Trophoblast cell (in vitro differentiated cells and primary cell): ENCODE results near the gene TAMM41.

ENCODE experiments used
- DNase-seq, 2 donors: peaks; one replicate each; pipeline ENCODE4 v3.0.0-alpha.2; 2016
- H2AFZ ChIP-seq: 2 replicates; pipeline ENCODE4 v1.6.1; 2013; ENCODE audit warnings: low read length, moderate library complexity, mild to moderate bottlenecking; ENCODE audit not compliant: insufficient read depth, poor library complexity
- H2AK5ac ChIP-seq: 2 replicates; pipeline ENCODE4 v1.6.1; 2013; ENCODE audit warnings: mild to moderate bottlenecking, low read length
- H2BK120ac ChIP-seq: 2 replicates; pipeline ENCODE4 v1.6.1; 2013; ENCODE audit warnings: low read length, mild to moderate bottlenecking, moderate library complexity; ENCODE audit not compliant: insufficient read depth, poor library complexity
- H2BK12ac ChIP-seq: 2 replicates; pipeline ENCODE4 v1.6.1; 2013; ENCODE audit warnings: mild to moderate bottlenecking, low read length, moderate library complexity
- H2BK5ac ChIP-seq: 2 replicates; pipeline ENCODE4 v1.6.1; 2013; ENCODE audit warnings: low read length, low read depth, moderate library complexity, mild to moderate bottlenecking; ENCODE audit not compliant: poor library complexity
- H3K14ac ChIP-seq: 2 replicates; pipeline ENCODE4 v1.6.1; 2013; ENCODE audit warnings: mild to moderate bottlenecking, low read length
- H3K18ac ChIP-seq: 2 replicates; pipeline ENCODE4 v1.6.1; 2013; ENCODE audit warnings: mild to moderate bottlenecking, low read length
- H3K23ac ChIP-seq: 2 replicates; pipeline ENCODE4 v1.6.1; 2013; ENCODE audit warnings: low read length
- H3K27ac ChIP-seq: 2 replicates; pipeline ENCODE4 v1.5.1; 2013; ENCODE audit warnings: low read depth, mild to moderate bottlenecking, inconsistent platforms, low read length, moderate library complexity
- H3K27me3 ChIP-seq: 2 replicates; pipeline ENCODE4 v1.6.1; 2013; ENCODE audit warnings: inconsistent platforms, mild to moderate bottlenecking, low read length, moderate library complexity; ENCODE audit not compliant: insufficient read depth
- H3K36me3 ChIP-seq, 2 experiments: 1 replicate in 1 of 2; 2 replicates in 1 of 2; pipeline ENCODE4 v1.6.1; 2013; ENCODE audit warnings: low read length in 2 of 2, mild to moderate bottlenecking in 2 of 2, moderate library complexity in 1 of 2; ENCODE audit not compliant: insufficient read depth in 2 of 2, control insufficient read depth in 1 of 2
- H3K4ac ChIP-seq: 2 replicates; pipeline ENCODE4 v1.6.1; 2013; ENCODE audit warnings: low read depth, mild to moderate bottlenecking, low read length, moderate library complexity
- H3K4me1 ChIP-seq, 2 experiments: 1 replicate in 1 of 2; 2 replicates in 1 of 2; pipeline ENCODE4 v1.6.1; 2013; ENCODE audit warnings: low read length in 2 of 2, mild to moderate bottlenecking in 2 of 2, moderate library complexity in 1 of 2; ENCODE audit not compliant: insufficient read depth in 2 of 2, control insufficient read depth in 1 of 2
- H3K4me2 ChIP-seq: 2 replicates; pipeline ENCODE4 v1.6.1; 2013; ENCODE audit warnings: inconsistent platforms, mild to moderate bottlenecking, low read length, moderate library complexity
- H3K4me3 ChIP-seq: 2 replicates; pipeline ENCODE4 v1.5.1; 2013; ENCODE audit warnings: mild to moderate bottlenecking, low read depth, low read length, inconsistent platforms
- H3K79me1 ChIP-seq: one replicate; pipeline ENCODE4 v1.6.1; 2013; ENCODE audit warnings: low read length
- H3K79me2 ChIP-seq: 2 replicates; pipeline ENCODE4 v1.6.1; 2013; ENCODE audit warnings: low read length, mild to moderate bottlenecking; ENCODE audit not compliant: control insufficient read depth, insufficient read depth, poor library complexity
- H3K9ac ChIP-seq: 2 replicates; pipeline ENCODE4 v1.6.1; 2013; ENCODE audit warnings: mild to moderate bottlenecking, low read length
- H3K9me3 ChIP-seq: 2 replicates; pipeline ENCODE4 v1.6.1; 2013; ENCODE audit warnings: low read depth, mild to moderate bottlenecking, control low read depth, inconsistent platforms, low read length; ENCODE audit not compliant: insufficient read depth
- H4K12ac ChIP-seq: 2 replicates; pipeline ENCODE4 v1.6.1; 2013; ENCODE audit warnings: low read depth, mild to moderate bottlenecking, low read length, moderate library complexity
- H4K8ac ChIP-seq: 2 replicates; pipeline ENCODE4 v1.6.1; 2013; ENCODE audit warnings: low read depth, mild to moderate bottlenecking, low read length, moderate library complexity
- H4K91ac ChIP-seq: one replicate; pipeline ENCODE4 v1.6.1; 2013; ENCODE audit warnings: low read depth, mild to moderate bottlenecking, low read length, moderate library complexity
- WGBS: extraction: QIAGEN DNeasy Blood & Tissue Kit; methylation state at CpG from one replicate; pipeline ENCODE4 v1.1.7; 2013; ENCODE audit warnings: missing lambda C conversion rate; ENCODE audit not compliant: insufficient read length, insufficient coverage; ENCODE audit errors: extremely low coverage; 5-methylcytosine and 5-hydroxymethylcytosine counted together

TAMM41 gene

GRCh38 chr3:11850003-11850402 lies 3.3 kb upstream of the TAMM41 start:
- no peak overlapping the region for H2BK5ac ChIP-seq

GRCh38 chr3:11847607-11848006 lies 922 bp upstream of the TAMM41 start:
- Histone ChIP-seq H3K4ac (no peak overlapping the region), H3K4me1 (peaks cover 0 to 7% of the 10 kb centered on the region in 2 experiments), H4K12ac (no peak overlapping the region), H2BK120ac (no peak overlapping the region), H3K18ac (no peak overlapping the region), H2BK5ac (no peak overlapping the region), H3K27me3 (no peaks in the 10 kb centered on the region), H3K27ac (no peak overlapping the region), H3K23ac (no peak overlapping the region), H4K8ac (no peak overlapping the region), H4K91ac (no peak overlapping the region), H2AFZ (peak overlapping the region; percentile 48), H3K9ac (no peak overlapping the region), H2BK12ac (no peak overlapping the region), H3K14ac (no peak overlapping the region), H3K4me3 (no peak overlapping the region), H3K36me3 (peaks cover 8 to 11% of the 10 kb centered on the region in 2 experiments), H3K79me2 (peaks cover 4% of the 10 kb centered on the region), H3K4me2 (no peak overlapping the region), H3K79me1 (peaks cover 4% of the 10 kb centered on the region), H3K9me3 (no peaks in the 10 kb centered on the region), H2AK5ac (no peak overlapping the region)
- DNase-seq: no peak
- no CpG with 5 or more reads among the region's 1 CpG for WGBS

More at GRCh38 chr3:11850003-11850402, 3.3 kb upstream of the TAMM41 start:
- Histone ChIP-seq H2BK120ac (no peak overlapping the region), H3K9ac (no peak overlapping the region), H2BK12ac (no peak overlapping the region), H4K8ac (no peak overlapping the region), H3K4me1 (peaks cover 0 to 7% of the 10 kb centered on the region in 2 experiments), H3K9me3 (no peaks in the 10 kb centered on the region), H3K36me3 (no peaks in the 10 kb centered on the region), H3K27me3 (no peaks in the 10 kb centered on the region), H3K18ac (no peak overlapping the region), H4K91ac (no peak overlapping the region), H3K27ac (no peak overlapping the region), H3K4me3 (no peak overlapping the region), H3K14ac (no peak overlapping the region), H3K4ac (no peak overlapping the region), H3K79me2 (peaks cover 4% of the 10 kb centered on the region), H3K79me1 (peaks cover 4% of the 10 kb centered on the region), H3K4me2 (no peak overlapping the region), H2AK5ac (no peak overlapping the region), H4K12ac (no peak overlapping the region), H2AFZ (no peak overlapping the region), H3K23ac (no peak overlapping the region)
- DNase-seq: no peak
- WGBS: no CpG with 5 or more reads among the region's 4 CpGs

DNA sequence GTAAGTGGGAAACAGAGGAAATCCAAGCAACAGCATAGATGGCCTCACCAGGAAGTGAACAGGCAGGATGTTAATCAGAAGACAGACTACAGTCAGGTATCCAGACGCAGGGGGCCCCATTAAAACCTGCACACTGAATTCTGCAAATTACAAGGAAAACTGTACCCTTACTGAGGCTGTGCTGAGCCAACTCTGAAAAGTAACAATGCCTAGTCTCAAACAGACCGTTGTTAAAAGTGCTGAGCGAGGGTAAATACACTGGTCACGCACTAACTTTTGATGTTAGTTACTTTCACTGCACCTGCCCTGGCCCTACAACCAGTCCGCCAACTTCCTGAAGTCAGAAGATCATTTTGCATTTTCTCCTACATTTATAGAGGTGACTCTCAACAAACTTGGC lies 1.0 kb downstream of the TAMM41 start:
- H2BK12ac ChIP-seq: no peak overlapping the region
- peaks cover 4% of the 10 kb centered on the region for H3K79me2 ChIP-seq
- no peaks in the 10 kb centered on the region for H3K27me3 ChIP-seq
- H4K8ac ChIP-seq: no peak overlapping the region
- H3K79me1 ChIP-seq: peaks cover 4% of the 10 kb centered on the region
- H3K14ac ChIP-seq: no peak overlapping the region
- no peak overlapping the region for H3K18ac ChIP-seq
- no peak overlapping the region for H3K4me3 ChIP-seq
- H2AK5ac ChIP-seq: no peak overlapping the region
- no peaks in the 10 kb centered on the region for H3K9me3 ChIP-seq
- H3K27ac ChIP-seq: no peak overlapping the region
- WGBS: no CpG with 5 or more reads among the region's 5 CpGs
- no peak overlapping the region for H2BK5ac ChIP-seq
- peak overlapping the region; percentile 93 for H3K4me2 ChIP-seq
- no peak overlapping the region for H3K4ac ChIP-seq
- H4K12ac ChIP-seq: no peak overlapping the region
- no peak overlapping the region for H2BK120ac ChIP-seq
- H2AFZ ChIP-seq: no peak overlapping the region
- H3K23ac ChIP-seq: no peak overlapping the region
- peaks cover 0 to 7% of the 10 kb centered on the region in 2 experiments for H3K4me1 ChIP-seq
- peaks cover 17 to 21% of the 10 kb centered on the region in 2 experiments for H3K36me3 ChIP-seq
- no peak for DNase-seq
- no peak overlapping the region for H4K91ac ChIP-seq
- H3K9ac ChIP-seq: peak overlapping the region; percentile 77

DNA sequence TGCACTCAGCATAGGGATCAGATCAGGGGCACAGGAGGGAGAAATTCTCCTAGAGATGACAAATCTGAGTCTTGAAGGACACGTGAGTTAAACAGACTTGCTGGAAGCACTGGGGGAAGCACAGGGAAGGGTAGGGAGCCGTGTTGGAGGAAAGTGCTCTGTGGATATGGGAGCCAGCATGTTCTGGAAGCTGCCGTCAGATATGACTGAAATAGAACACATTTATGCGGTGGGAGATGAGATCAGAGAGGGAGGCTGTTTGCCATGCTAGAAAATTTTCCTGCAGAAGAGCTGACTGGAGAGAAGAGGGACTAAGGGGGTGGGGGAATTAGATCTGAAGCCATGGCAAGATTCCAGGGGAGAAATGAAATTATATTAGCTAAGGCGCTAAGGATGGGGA lies 1.8 kb downstream of the TAMM41 start:
- WGBS: no CpG with 5 or more reads among the region's 5 CpGs
- Histone ChIP-seq H3K23ac (no peak overlapping the region), H3K27ac (no peak overlapping the region), H3K14ac (no peak overlapping the region), H3K9me3 (peaks cover 4% of the 10 kb centered on the region), H2AK5ac (no peak overlapping the region), H2BK12ac (no peak overlapping the region), H3K79me2 (peaks cover 4% of the 10 kb centered on the region), H3K4me2 (peak overlapping the region; percentile 28), H3K27me3 (no peaks in the 10 kb centered on the region), H2BK120ac (no peak overlapping the region), H3K18ac (no peak overlapping the region), H4K8ac (no peak overlapping the region), H2AFZ (no peak overlapping the region), H4K12ac (no peak overlapping the region), H4K91ac (no peak overlapping the region), H3K4me1 (peaks cover 0 to 7% of the 10 kb centered on the region in 2 experiments), H3K79me1 (peaks cover 4% of the 10 kb centered on the region), H3K9ac (peak overlapping the region; percentile 33), H3K4me3 (no peak overlapping the region), H3K36me3 (peaks cover 22 to 26% of the 10 kb centered on the region in 2 experiments), H2BK5ac (no peak overlapping the region), H3K4ac (no peak overlapping the region)
- DNase-seq: no peak
